ENCODE data around the gene CRYBG2.

CRYBG2 gene

GRCh38 chr1:26368006-26368405, 14.1 kb upstream of the CRYBG2 start:
- no peak for DNase-seq

DNA sequence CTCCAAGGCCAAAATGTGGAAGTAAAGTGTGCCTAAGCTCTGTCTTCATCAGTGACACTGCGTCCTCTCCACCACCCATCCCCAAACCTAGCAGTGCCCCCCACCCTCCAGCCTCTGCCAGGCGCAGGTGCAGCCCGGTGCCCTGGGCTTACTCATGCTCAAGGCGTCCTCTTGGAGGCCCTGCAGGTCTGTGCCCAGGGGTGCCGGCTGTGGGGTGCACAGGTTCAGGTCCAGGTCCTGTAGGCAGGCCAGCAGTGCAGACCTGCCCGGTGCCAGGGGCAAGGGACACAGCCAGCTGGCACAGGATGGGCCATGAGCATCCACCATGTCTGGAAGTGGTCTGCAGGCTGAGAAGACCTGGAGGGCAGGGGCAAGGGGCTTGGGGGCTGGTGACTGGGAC, 13.5 kb upstream of the CRYBG2 start:
- DNase-seq: no peak

DNA sequence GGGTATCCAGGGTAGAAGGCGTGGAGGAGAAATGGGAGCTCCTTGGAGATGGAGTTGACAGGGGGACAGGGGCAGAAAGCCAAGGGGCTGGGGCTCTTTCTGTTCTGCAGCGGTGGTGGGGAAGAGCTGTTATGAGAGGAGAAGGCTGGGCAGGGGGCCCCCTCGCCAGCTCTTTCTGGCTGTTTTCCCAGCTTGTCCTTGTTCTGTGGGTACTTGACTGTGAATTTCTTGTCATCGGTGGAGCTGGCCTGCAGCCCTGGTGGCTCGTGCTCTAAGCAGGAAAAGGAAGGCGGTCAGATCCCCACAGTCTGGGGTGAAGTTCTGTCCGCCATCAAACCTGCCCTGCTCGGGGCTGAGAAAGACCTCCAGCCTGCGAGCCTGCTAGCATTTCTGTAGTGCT, 11.0 kb upstream of the CRYBG2 start:
- DNase-seq: no peak

DNA sequence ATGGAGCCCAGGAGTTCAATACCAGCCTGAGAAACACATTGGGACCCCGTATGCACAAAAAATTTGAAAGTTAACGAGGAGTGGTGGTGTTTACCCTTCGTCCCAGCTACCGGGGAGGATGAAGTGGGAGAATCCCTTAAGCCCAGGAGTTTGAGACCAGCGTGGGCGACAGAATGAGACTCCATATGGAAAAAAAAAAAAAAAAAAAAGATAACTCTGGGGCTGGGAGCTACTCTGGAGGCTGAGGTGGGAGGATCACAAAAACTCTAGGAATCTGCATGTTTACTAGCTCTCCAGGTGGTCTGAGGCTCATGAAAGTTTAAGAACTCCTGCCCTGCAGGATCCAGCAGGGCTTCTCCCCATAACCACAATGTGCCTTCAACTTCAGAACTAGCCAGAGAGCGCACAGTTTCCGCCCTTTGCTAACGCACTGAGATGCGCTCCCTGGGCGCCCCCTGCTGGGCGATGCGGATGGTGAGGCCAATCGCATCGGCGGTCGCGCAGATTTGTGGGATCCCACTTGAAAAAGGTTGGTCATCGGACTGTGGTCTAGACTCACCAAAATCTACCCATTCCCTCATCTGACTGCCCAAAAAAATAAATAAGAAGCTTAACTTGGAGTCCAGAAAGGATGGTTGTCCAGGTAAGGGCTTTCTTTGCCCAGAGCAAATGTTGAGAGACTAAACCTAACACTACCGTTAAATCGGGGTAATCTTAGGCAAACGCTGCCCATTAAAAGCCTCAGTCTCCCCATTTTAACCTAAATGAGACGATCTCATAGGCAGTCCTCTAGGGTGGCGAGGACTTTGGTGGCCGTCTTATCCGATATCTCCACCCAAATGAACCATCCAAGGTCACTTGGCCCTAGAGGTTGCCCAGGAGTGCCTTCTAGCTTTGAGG, 9.9 kb upstream of the CRYBG2 start:
- peak; percentile 52 for DNase-seq

DNA sequence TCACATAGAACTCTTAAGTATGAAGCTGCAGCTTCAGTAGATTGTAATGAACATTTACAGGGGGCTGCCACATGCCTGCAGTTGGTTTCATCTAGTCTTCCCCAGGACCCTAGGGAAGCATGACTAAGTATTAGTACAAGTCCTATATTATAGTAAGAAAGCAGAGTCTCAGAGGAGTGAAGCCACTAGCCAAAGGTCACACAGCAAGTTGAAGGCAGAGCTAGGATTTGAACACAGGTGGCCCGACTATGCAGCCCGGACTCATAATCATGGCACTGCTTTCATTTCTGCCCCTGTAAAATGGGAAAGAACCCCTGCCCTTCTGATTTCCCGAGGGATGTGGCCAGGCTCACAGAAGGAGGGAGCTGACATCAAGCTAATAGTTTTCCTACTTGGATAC, 8.4 kb upstream of the CRYBG2 start:
- no peak for DNase-seq

DNA sequence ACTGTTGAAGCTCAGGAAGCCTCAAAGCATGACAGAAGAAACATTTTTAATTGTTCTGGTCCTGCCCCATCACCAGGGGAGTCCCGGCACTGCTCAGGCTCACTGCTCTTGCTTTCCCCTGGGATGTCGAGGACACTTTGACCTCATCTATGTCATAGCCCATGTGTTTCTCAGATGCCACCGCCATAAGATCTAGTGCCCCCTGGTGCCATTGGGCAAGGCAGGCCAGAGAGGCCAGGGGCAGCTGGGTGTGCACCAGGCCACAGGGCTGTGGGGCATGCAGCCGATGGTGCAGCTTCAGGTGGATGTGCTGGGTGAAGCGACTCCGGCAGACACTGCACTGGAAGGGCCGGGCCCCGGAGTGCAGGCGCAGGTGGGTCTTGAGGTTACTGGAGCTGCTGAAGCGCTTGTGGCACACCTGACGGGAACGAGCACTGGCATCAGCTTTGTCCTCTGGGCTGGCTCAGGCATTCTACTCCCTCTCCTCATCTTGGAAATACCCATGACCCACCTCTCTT, 7.7 kb upstream of the CRYBG2 start:
- DNase-seq: no peak

GRCh38 chr1:26360807-26361604, 7.1 kb upstream of the CRYBG2 start:
- no peak for DNase-seq

- DNase-seq: no peak
These were observed 6.3 kb upstream of the CRYBG2 start for GRCh38 chr1:26359981-26360806.

GRCh38 chr1:26358411-26359384, 4.8 kb upstream of the CRYBG2 start:
- DNase-seq: no peak

DNA sequence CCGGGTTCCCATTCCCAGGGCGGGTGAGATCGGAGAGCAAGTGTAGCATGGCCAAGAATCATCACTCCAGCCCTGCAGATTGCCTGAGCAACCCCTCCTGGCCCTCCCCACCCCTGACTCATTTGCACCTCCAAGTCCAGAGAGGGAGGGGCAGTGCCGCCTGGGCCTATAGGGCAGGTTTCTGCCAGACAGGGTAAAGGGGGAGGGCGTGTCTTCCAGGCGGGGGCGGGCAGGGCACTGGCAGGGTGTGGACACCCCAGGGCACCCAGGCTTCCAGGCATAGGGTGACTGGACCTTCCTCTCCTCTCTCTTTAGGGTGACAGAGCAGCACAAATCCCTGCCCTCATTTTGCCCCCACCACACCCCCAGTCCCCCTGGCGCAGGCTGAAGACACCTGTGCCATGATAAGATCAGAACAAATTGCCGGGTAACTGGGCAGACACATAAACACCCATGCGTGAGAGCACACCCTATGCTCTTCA, 3.2 kb upstream of the CRYBG2 start:
- DNase-seq: no peak

DNA sequence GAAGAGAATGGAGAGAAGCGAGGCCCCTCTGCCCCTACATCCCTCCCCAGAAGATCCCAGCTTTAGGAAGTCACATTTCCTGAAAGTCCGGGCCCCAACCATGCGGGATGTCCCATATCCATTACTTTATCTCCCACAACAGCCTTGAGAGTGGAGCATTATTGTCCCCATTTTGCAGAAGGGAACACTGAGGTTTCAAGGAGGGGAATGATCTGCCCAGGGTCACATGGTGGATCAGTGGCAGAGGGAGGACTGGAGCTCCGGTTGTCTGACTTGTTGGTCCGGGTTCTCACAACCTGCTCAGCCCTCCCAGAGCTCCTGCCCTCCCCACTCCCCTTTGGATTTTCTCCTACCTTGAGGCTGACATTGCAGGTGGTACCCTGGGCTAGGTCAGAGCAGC, 2.2 kb upstream of the CRYBG2 start:
- DNase-seq: no peak

DNA sequence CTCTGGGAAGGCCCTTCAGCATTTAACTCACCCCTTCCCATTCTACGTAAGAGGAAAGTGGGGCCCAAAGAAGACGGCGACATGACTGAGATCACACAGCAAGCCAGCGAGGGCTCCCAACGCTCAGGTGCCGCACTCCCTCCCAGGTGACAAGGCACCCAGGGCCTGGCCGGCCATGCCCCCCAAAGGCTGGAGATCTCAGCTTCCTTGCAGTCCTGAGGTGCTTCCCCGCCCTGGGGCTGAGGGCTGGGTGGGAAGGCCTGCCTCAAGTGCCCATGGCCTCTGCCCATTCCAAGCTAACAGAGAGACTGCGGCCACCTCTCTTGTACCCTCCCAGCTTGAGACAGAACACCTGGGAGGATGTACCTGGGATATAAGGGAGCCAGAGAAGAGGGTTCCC, 1.0 kb upstream of the CRYBG2 start:
- DNase-seq: no peak

- DNase-seq: no peak
These were observed 595 bp downstream of the CRYBG2 start for GRCh38 chr1:26353210-26353859.

- no peak for DNase-seq
These were observed 1.6 kb downstream of the CRYBG2 start for GRCh38 chr1:26352338-26352679.

GRCh38 chr1:26351590-26352337, 2.2 kb downstream of the CRYBG2 start:
- DNase-seq: no peak

DNA sequence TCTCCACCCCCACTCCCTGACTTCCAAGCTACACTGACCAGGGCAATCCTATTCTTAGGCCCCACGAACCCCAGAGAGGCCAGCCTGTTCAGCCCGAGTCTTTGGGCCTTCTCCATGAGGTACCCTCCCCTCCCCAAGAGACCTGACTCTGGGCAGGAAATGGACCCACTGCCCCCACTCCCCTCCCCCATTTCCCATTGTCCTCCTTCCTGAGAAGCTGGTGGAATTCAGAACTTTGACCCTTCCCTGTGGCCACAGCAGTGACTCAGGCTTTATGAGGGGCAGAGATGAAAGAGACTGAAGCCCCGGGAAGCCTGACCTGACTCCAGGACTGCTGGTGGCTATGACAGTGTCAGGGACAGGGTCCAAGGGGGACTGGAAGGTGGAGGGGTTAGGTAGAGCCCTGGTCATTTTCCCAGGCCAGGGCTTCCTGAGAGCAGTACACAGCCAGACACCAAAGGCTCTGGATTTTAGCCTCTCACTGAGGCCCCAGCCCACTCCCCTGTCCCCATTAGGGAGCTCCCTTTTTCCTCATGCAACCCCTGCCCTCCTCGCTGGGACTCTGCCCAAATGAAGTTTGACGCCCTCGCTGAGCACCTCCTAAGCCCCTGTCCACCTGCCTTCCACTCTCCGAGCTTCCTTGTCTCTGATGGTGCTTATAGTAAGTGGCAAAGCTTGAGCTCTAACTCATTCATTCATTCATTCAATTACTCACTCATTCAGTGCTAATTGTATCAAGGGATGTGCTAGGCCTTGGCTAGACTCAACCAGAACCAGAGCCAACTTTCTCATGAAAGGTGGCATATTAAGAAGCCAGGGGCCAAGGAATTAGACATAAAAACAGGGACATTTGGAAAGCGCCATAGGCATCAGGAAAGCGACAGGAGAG, 3.0 kb downstream of the CRYBG2 start:
- no peak for DNase-seq

DNA sequence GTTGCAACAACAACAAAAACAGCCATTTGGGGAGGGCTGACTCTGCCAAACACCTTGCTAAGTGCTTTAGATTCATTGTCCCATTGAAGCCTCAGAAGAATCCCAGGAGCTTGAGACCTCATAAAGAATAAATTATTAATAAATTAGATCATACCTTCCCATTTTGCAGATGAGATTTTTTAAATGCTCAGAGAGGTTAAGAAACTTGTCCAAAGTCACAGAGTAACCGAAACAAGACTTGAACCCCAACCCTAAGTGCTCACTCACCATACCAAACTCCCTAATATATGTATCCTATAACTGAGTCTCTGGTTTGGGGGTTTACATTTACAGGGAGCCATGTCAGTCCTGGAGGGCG, 3.6 kb downstream of the CRYBG2 start:
- DNase-seq: no peak

- DNase-seq: no peak
These were observed 4.1 kb downstream of the CRYBG2 start for GRCh38 chr1:26349877-26350244.

- DNase-seq: no peak
These were observed 4.6 kb downstream of the CRYBG2 start for GRCh38 chr1:26349188-26349876.

Data from KG1 (cell line).